ENCODE measurements around the gene TXN2.

TXN2 gene

GRCh38 chr22:36445158-36445668 is 36.2 kb downstream of the TXN2 start:
- TF ChIP-seq REST (IDR thresholded peaks at IDR 0.05; ENCODE audit: low read depth) (no peak), TAF1 (IDR thresholded peaks at IDR 0.05; ENCODE audit: low read depth) (no peak), CREB1 (IDR thresholded peaks at IDR 0.05; ENCODE audit: low read depth) (no peak), RAD21 (IDR thresholded peaks at IDR 0.05; ENCODE audit: low read depth) (no peak), ZBTB7A (IDR thresholded peaks at IDR 0.05; ENCODE audit: low read depth) (no peak), NFIC (IDR thresholded peaks at IDR 0.05) (no peak), YY1 (IDR thresholded peaks at IDR 0.05; ENCODE audit: low read depth) (no peak), TCF12 (IDR thresholded peaks at IDR 0.05; ENCODE audit: low read depth) (no peak), TEAD4 (IDR thresholded peaks at IDR 0.05) (no peak), EP300 (IDR thresholded peaks at IDR 0.05; ENCODE audit: borderline replicate concordance) (no peak), CEBPB (IDR thresholded peaks at IDR 0.05) (no peak), FOXM1 (IDR thresholded peaks at IDR 0.05; ENCODE audit: borderline replicate concordance, low read depth) (no peak), EGR1 (IDR thresholded peaks at IDR 0.05) (no peak)
- TF ChIP-seq, protein P1, sequence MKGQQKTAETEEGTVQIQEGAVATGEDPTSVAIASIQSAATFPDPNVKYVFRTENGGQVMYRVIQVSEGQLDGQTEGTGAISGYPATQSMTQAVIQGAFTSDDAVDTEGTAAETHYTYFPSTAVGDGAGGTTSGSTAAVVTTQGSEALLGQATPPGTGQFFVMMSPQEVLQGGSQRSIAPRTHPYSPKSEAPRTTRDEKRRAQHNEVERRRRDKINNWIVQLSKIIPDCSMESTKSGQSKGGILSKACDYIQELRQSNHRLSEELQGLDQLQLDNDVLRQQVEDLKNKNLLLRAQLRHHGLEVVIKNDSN (IDR thresholded peaks at IDR 0.05): no peak
- TF ChIP-seq, protein P2, sequence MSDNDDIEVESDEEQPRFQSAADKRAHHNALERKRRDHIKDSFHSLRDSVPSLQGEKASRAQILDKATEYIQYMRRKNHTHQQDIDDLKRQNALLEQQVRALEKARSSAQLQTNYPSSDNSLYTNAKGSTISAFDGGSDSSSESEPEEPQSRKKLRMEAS (IDR thresholded peaks at IDR 0.05): no peak

- TF ChIP-seq REST (IDR thresholded peaks at IDR 0.05; ENCODE audit: low read depth) (no peak), TCF12 (IDR thresholded peaks at IDR 0.05; ENCODE audit: low read depth) (no peak), TEAD4 (IDR thresholded peaks at IDR 0.05) (no peak), RAD21 (IDR thresholded peaks at IDR 0.05; ENCODE audit: low read depth) (no peak), FOXM1 (IDR thresholded peaks at IDR 0.05; ENCODE audit: borderline replicate concordance, low read depth) (no peak), CREB1 (IDR thresholded peaks at IDR 0.05; ENCODE audit: low read depth) (no peak), EGR1 (IDR thresholded peaks at IDR 0.05) (no peak), CEBPB (IDR thresholded peaks at IDR 0.05) (no peak), ZBTB7A (IDR thresholded peaks at IDR 0.05; ENCODE audit: low read depth) (no peak), NFIC (IDR thresholded peaks at IDR 0.05) (no peak)
- TF ChIP-seq, protein P2 (IDR thresholded peaks at IDR 0.05): no peak
Observed at GRCh38 chr22:36443198-36443770, 38.2 kb downstream of the TXN2 start.

- TF ChIP-seq EP300 (IDR thresholded peaks at IDR 0.05; ENCODE audit: borderline replicate concordance) (no peak), CEBPB (IDR thresholded peaks at IDR 0.05) (no peak), TCF12 (IDR thresholded peaks at IDR 0.05; ENCODE audit: low read depth) (no peak), REST (IDR thresholded peaks at IDR 0.05; ENCODE audit: low read depth) (no peak), CREB1 (IDR thresholded peaks at IDR 0.05; ENCODE audit: low read depth) (no peak), EGR1 (IDR thresholded peaks at IDR 0.05) (no peak), FOXM1 (IDR thresholded peaks at IDR 0.05; ENCODE audit: borderline replicate concordance, low read depth) (no peak), TEAD4 (IDR thresholded peaks at IDR 0.05) (no peak), NFIC (IDR thresholded peaks at IDR 0.05) (no peak), RAD21 (IDR thresholded peaks at IDR 0.05; ENCODE audit: low read depth) (no peak), TAF1 (IDR thresholded peaks at IDR 0.05; ENCODE audit: low read depth) (no peak), YY1 (IDR thresholded peaks at IDR 0.05; ENCODE audit: low read depth) (no peak), ZBTB7A (IDR thresholded peaks at IDR 0.05; ENCODE audit: low read depth) (no peak)
- TF ChIP-seq, protein P1 (IDR thresholded peaks at IDR 0.05): no peak
- TF ChIP-seq, protein P2 (IDR thresholded peaks at IDR 0.05): no peak
Observed at GRCh38 chr22:36442506-36443197, 38.8 kb downstream of the TXN2 start.

Data from Ishikawa (cell line).